ENCODE data around the gene PDCL3. TPM values are rescaled to one million over a fixed set of nuclear protein-coding genes. Genes with fewer than 3 reads are reported as not detected.
A peak's percentile ranks its signal among the peaks of the same experiment; 100 is the strongest.

PDCL3 gene
- polyA plus RNA-seq, 1 donor: 22.1 TPM

DNA sequence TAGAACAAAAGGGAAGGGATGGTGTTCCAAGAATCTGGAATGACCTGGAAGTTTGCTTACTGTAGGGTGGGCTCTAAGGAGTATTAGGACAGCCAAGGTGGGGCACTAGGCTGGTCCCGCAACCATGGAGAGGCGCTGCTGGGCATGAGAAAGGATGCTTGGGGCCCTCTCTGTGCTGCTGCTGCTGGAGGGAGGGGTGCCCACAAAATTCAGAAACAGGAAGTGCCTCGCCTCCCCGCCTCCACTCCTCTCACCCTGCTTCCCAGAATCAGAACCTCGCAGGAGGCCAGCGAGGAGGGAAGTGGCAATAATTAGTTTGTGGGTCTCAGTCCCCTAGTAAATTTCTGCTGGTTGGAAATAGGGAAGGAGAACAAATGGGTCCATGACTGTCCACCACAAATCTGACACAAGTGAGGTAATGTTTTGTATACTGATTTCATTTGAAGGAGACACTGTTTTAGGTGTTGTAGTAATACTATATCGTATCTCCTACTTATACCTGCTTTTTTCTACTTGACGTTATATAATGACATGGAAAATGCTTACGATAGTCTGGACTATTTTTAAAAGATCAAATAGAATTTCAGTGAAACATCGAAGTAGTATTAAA lies 7.9 kb upstream of the PDCL3 start:
- Histone ChIP-seq H3K4me3 (ENCODE audit: low read length) (no peak overlapping the region), H3K9me3 (ENCODE audit: control insufficient read depth, low read depth, low read length) (no peaks in the 10 kb centered on the region), H3K36me3 (ENCODE audit: control insufficient read depth, insufficient read depth, low read length) (no peaks in the 10 kb centered on the region), H3K27ac (ENCODE audit: low read length) (no peak overlapping the region), H3K4me1 (ENCODE audit: control insufficient read depth, insufficient read depth, low read length) (no peaks in the 10 kb centered on the region), H3K27me3 (ENCODE audit: control insufficient read depth, insufficient read depth, low read length) (no peaks in the 10 kb centered on the region)
- DNase-seq: no peak
- no CpG with 5 or more reads among the region's 10 CpGs for WGBS (ENCODE audit: insufficient coverage, low lambda C conversion rate)

DNA sequence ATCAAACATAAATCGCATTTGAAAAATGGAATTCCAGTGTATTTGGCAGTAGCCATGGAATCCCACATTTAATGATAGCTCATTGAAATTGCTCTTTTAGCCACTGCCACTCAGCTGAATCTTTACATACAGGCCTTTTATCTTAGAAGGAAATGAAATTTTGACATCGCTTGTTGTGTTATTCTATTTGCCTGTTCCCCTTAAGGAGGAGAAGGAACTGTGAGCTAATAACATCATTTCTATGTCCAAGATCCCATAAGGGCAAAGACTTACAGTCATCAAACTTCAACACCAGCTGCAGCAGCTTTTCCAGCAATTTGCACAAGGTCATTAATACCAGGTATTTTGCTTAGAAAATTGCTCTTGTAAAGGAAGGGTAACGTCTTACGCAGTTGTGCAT lies 6.0 kb upstream of the PDCL3 start:
- Histone ChIP-seq H3K4me3 (ENCODE audit: low read length) (no peak overlapping the region), H3K27me3 (ENCODE audit: control insufficient read depth, insufficient read depth, low read length) (no peaks in the 10 kb centered on the region), H3K4me1 (ENCODE audit: control insufficient read depth, insufficient read depth, low read length) (no peaks in the 10 kb centered on the region), H3K9me3 (ENCODE audit: control insufficient read depth, low read depth, low read length) (no peaks in the 10 kb centered on the region), H3K36me3 (ENCODE audit: control insufficient read depth, insufficient read depth, low read length) (no peaks in the 10 kb centered on the region), H3K27ac (ENCODE audit: low read length) (no peak overlapping the region)
- 87% methylated on average over 3 of the region's 4 CpGs for WGBS (ENCODE audit: insufficient coverage, low lambda C conversion rate)
- DNase-seq: no peak

DNA sequence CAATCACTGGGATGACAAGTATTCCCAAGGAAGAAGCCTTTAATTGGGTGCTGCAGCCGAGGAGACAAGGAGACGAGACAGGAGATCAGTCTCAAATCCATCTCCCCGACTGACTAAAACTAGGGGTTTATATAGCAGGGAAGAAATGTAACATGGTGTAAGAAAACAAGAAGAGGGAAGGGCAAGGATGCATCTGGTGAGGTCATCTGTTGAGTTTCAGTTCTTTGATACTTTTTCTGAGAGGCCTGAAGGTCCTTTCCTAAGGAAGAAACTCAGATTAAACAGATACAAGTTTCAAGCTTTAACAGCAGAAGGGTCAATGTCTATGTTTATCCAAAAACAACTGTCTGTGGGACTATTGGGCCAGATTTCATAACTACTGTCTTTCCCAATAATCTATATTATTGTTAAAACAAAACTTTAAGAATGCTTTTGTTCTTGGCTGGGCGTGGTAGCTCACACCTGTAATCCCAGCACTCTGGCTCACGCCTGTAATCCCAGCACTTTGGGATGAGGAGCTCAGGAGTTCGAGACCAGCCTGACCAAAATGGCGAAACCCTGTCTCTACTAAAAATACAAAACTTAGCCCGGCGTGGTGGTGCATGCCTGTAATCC lies 2.5 kb upstream of the PDCL3 start:
- 83% methylated on average over 1 of the region's 9 CpGs for WGBS (ENCODE audit: insufficient coverage, low lambda C conversion rate)
- Histone ChIP-seq H3K27me3 (ENCODE audit: control insufficient read depth, insufficient read depth, low read length) (no peaks in the 10 kb centered on the region), H3K4me1 (ENCODE audit: control insufficient read depth, insufficient read depth, low read length) (peaks cover 2% of the 10 kb centered on the region), H3K9me3 (ENCODE audit: control insufficient read depth, low read depth, low read length) (no peaks in the 10 kb centered on the region), H3K4me3 (ENCODE audit: low read length) (no peak overlapping the region), H3K27ac (ENCODE audit: low read length) (no peak overlapping the region), H3K36me3 (ENCODE audit: control insufficient read depth, insufficient read depth, low read length) (no peaks in the 10 kb centered on the region)
- DNase-seq: no peak

DNA sequence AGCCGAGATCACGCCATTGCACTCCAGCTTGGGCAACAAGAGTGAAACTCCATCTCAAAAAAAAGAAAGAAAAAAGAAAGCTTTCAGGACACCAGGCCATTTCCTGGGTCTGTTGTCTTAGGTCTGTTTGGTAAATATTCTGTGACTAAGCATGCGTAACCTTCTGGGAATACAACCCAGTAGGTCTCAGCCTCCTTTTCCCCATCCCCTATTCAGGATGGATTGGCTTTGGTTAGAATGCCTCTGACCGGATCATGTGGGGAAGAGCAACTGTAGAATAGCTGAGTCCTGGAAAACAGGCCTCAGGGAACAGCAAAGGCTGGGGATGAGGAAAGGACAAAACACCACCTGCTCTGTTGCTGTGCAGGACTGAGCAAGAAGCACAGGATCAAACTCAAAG lies 1.6 kb upstream of the PDCL3 start:
- no peak for DNase-seq
- H3K27me3 ChIP-seq (ENCODE audit: control insufficient read depth, insufficient read depth, low read length): no peaks in the 10 kb centered on the region
- WGBS (ENCODE audit: insufficient coverage, low lambda C conversion rate): no CpG with 5 or more reads among the region's 4 CpGs
- H3K4me3 ChIP-seq (ENCODE audit: low read length): no peak overlapping the region
- H3K27ac ChIP-seq (ENCODE audit: low read length): no peak overlapping the region
- no peaks in the 10 kb centered on the region for H3K9me3 ChIP-seq (ENCODE audit: control insufficient read depth, low read depth, low read length)
- H3K36me3 ChIP-seq (ENCODE audit: control insufficient read depth, insufficient read depth, low read length): peaks cover under 1% of the 10 kb centered on the region
- peaks cover 2% of the 10 kb centered on the region for H3K4me1 ChIP-seq (ENCODE audit: control insufficient read depth, insufficient read depth, low read length)

- no peak for DNase-seq
- peaks cover 2% of the 10 kb centered on the region for H3K4me1 ChIP-seq (ENCODE audit: control insufficient read depth, insufficient read depth, low read length)
- peak overlapping the region; percentile 87 for H3K27ac ChIP-seq (ENCODE audit: low read length)
- no peaks in the 10 kb centered on the region for H3K27me3 ChIP-seq (ENCODE audit: control insufficient read depth, insufficient read depth, low read length)
- H3K4me3 ChIP-seq (ENCODE audit: low read length): peak overlapping the region; percentile 75
- peaks cover 17% of the 10 kb centered on the region for H3K36me3 ChIP-seq (ENCODE audit: control insufficient read depth, insufficient read depth, low read length)
- WGBS (ENCODE audit: insufficient coverage, low lambda C conversion rate): 0% methylated on average over 4 of the region's 24 CpGs
- H3K9me3 ChIP-seq (ENCODE audit: control insufficient read depth, low read depth, low read length): no peaks in the 10 kb centered on the region
These were observed 834 bp downstream of the PDCL3 start for GRCh38 chr2:100563407-100564247.

DNA sequence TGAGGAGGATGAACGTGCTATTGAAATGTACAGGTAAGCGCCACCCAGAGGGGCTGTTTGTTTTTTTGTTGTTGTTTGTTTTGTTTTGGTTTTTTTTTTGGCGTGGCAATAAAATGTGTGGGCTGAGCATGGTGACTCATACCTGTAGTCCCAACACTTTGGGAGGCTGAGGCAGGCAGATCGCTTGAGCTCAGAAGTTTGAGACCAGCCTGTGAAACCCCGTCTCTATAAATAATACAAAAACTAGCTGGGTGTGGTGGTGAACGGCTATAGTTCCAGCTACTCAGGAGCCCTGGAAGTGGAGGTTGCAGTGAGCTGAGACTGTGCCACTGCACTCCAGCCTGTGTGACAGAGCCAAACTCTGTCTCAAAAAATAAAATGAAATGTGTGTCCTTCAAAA lies 6.2 kb downstream of the PDCL3 start:
- 100% methylated on average over 2 of the region's 6 CpGs for WGBS (ENCODE audit: insufficient coverage, low lambda C conversion rate)
- H3K36me3 ChIP-seq (ENCODE audit: control insufficient read depth, insufficient read depth, low read length): peaks cover 36% of the 10 kb centered on the region
- H3K4me1 ChIP-seq (ENCODE audit: control insufficient read depth, insufficient read depth, low read length): no peaks in the 10 kb centered on the region
- no peak overlapping the region for H3K4me3 ChIP-seq (ENCODE audit: low read length)
- DNase-seq: no peak
- H3K27ac ChIP-seq (ENCODE audit: low read length): no peak overlapping the region
- no peaks in the 10 kb centered on the region for H3K27me3 ChIP-seq (ENCODE audit: control insufficient read depth, insufficient read depth, low read length)
- no peaks in the 10 kb centered on the region for H3K9me3 ChIP-seq (ENCODE audit: control insufficient read depth, low read depth, low read length)

- Histone ChIP-seq H3K27me3 (ENCODE audit: control insufficient read depth, insufficient read depth, low read length) (no peaks in the 10 kb centered on the region), H3K9me3 (ENCODE audit: control insufficient read depth, low read depth, low read length) (no peaks in the 10 kb centered on the region), H3K27ac (ENCODE audit: low read length) (no peak overlapping the region), H3K4me1 (ENCODE audit: control insufficient read depth, insufficient read depth, low read length) (no peaks in the 10 kb centered on the region), H3K36me3 (ENCODE audit: control insufficient read depth, insufficient read depth, low read length) (peaks cover 41% of the 10 kb centered on the region), H3K4me3 (ENCODE audit: low read length) (no peak overlapping the region)
- WGBS (ENCODE audit: insufficient coverage, low lambda C conversion rate): 20% methylated on average over 1 of the region's 9 CpGs
- peak; percentile 48 to 73 for DNase-seq
These were observed 8.9 kb downstream of the PDCL3 start for GRCh38 chr2:100571668-100572067.

- no peak overlapping the region for H3K4me3 ChIP-seq (ENCODE audit: low read length)
- peaks cover 17% of the 10 kb centered on the region for H3K36me3 ChIP-seq (ENCODE audit: control insufficient read depth, insufficient read depth, low read length)
- H3K27me3 ChIP-seq (ENCODE audit: control insufficient read depth, insufficient read depth, low read length): no peaks in the 10 kb centered on the region
- no peak overlapping the region for H3K27ac ChIP-seq (ENCODE audit: low read length)
- no peaks in the 10 kb centered on the region for H3K9me3 ChIP-seq (ENCODE audit: control insufficient read depth, low read depth, low read length)
- no peak for DNase-seq
- no CpG with 5 or more reads among the region's 3 CpGs for WGBS (ENCODE audit: insufficient coverage, low lambda C conversion rate)
- no peaks in the 10 kb centered on the region for H3K4me1 ChIP-seq (ENCODE audit: control insufficient read depth, insufficient read depth, low read length)
These were observed 15.0 kb downstream of the PDCL3 start for GRCh38 chr2:100577777-100578176.

- DNase-seq: peak in 1 of 2 donors; percentile 13
- whole genome bisulfite sequencing (ENCODE audit: insufficient coverage, low lambda C conversion rate): no CpG with 5 or more reads among the region's 15 CpGs
- H3K9me3 ChIP-seq (ENCODE audit: control insufficient read depth, low read depth, low read length): no peaks in the 10 kb centered on the region
- no peaks in the 10 kb centered on the region for H3K4me1 ChIP-seq (ENCODE audit: control insufficient read depth, insufficient read depth, low read length)
- H3K4me3 ChIP-seq (ENCODE audit: low read length): no peak overlapping the region
- no peaks in the 10 kb centered on the region for H3K27me3 ChIP-seq (ENCODE audit: control insufficient read depth, insufficient read depth, low read length)
- H3K27ac ChIP-seq (ENCODE audit: low read length): no peak overlapping the region
- H3K36me3 ChIP-seq (ENCODE audit: control insufficient read depth, insufficient read depth, low read length): peaks cover 6% of the 10 kb centered on the region
These were observed 17.8 kb downstream of the PDCL3 start for GRCh38 chr2:100580367-100581276.

DNA sequence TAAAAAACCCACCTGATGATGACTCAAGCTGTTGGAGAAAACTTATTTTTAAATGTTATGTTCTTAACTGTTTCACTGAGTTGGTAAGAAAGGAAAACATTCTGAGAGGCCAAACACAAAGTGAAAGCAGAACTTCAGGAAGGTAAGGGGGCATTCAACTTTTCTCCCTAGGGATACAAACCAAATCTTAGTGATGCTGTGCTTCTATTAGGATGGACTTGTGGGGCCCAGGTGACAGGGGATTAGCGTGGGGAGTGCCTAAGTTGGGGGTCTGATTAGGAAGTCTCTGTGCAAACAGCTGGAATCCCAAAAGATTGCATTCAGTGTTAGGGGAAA lies 18.5 kb downstream of the PDCL3 start:
- H3K27ac ChIP-seq (ENCODE audit: low read length): no peak overlapping the region
- no peaks in the 10 kb centered on the region for H3K27me3 ChIP-seq (ENCODE audit: control insufficient read depth, insufficient read depth, low read length)
- no peaks in the 10 kb centered on the region for H3K9me3 ChIP-seq (ENCODE audit: control insufficient read depth, low read depth, low read length)
- DNase-seq: no peak
- H3K36me3 ChIP-seq (ENCODE audit: control insufficient read depth, insufficient read depth, low read length): peaks cover 2% of the 10 kb centered on the region
- WGBS (ENCODE audit: insufficient coverage, low lambda C conversion rate): no CpG with 5 or more reads among the region's 1 CpG
- no peak overlapping the region for H3K4me3 ChIP-seq (ENCODE audit: low read length)
- no peaks in the 10 kb centered on the region for H3K4me1 ChIP-seq (ENCODE audit: control insufficient read depth, insufficient read depth, low read length)
